Stimulated activated CD4-positive, alpha-beta T cell treated with anti-CD3 and anti-CD28 coated beads, Interleukin-15, amount 100 ng/mL, for 48 hours (primary cell): ENCODE measurements around the gene SENP5.
"Not testable (repeated sequence)": the region's sequence is repeated elsewhere in the genome, so short reads cannot be mapped to it uniquely, and the experiment has no call there.

Experiments used
- DNase-seq, 2 donors: peaks; one replicate each; pipeline ENCODE4 v3.0.0-alpha.2; 2020; ENCODE audit warnings: low read depth in 2 of 2

SENP5 gene

DNA sequence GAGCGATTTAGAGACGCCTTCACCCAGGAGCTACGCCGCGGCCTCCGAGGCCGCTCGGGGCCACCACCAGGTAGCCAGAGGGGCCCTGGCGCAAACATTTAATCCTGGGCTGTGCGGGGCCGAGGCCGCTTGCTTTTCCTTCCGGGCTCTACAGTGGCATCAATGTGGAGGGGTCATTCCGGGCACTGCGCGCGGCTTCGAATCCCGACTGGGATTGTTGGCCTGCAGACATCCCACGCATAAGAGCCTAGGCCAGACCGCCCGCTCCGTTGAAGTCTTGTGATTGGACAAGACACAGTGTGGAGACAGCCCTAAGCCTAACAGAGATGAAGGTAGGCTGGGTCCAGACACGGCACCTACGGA, 75.2 kb downstream of the SENP5 start:
- DNase-seq: no peak

DNA sequence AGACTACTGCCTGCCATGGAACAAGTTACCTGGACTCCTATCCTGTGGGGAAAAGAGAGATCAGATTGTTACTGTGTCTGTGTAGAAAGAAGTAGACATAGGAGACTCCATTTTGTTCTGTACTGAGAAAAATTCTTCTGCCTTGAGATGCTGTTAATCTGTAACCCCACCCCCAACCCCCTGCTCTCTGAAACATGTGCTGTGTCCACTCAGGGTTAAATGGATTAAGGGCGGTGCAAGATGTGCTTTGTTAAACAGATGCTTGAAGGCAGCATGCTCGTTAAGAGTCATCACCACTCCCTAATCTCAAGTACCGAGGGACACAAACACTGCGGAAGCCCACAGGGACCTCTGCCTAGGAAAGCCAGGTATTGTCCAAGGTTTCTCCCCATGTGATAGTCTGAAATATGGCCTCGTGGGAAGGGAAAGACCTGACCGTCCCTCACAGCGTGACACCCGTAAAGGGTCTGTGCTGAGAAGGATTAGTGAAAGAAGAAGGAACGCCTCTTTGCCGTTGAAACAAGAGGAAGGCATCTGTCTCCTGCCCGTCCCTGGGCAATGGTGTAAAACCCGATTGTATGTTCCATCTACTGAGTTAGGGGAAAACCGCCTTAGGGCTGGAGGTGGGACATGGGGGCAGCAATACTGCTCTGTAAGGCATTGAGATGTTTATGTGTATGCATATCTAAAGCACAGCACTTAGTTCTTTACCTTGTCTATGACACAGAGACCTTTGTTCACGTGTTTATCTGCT, 76.5 kb downstream of the SENP5 start:
- DNase-seq: not testable (repeated sequence)

DNA sequence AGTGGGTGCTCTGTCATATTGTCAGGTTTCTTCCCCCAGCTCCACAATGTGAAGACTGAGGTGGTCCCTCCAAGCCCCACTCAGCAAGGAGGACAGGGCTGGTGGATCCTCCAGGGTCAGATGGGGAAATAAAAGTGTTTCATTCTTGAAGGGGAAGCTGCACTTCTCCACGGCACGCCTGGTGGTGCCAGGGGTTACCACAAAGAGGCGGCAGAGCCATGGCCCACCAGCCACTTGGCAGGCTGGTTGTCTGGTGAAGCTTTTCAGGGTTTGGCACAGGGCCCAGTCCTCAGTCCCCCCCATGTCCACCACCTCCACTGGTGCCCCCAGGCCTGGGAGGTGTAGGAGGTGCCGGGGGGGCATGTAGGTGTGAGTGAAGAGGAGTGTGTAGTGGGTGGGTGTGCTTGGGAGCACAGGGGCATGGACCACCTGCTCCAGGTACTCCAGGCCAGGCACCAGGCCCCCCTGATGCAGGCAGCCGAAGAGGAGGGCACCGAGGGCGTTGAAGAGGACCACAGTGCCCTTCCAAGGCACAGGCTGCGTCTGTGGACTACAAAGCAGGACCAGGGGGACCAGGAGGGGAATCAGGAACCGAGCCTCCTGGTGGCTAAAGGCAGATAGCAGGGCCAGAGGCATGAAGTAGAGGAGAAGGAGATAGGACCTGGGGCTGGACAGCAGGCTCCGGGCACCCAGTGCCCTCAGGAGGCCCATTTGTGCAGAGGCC, 79.6 kb downstream of the SENP5 start:
- DNase-seq: no peak

DNA sequence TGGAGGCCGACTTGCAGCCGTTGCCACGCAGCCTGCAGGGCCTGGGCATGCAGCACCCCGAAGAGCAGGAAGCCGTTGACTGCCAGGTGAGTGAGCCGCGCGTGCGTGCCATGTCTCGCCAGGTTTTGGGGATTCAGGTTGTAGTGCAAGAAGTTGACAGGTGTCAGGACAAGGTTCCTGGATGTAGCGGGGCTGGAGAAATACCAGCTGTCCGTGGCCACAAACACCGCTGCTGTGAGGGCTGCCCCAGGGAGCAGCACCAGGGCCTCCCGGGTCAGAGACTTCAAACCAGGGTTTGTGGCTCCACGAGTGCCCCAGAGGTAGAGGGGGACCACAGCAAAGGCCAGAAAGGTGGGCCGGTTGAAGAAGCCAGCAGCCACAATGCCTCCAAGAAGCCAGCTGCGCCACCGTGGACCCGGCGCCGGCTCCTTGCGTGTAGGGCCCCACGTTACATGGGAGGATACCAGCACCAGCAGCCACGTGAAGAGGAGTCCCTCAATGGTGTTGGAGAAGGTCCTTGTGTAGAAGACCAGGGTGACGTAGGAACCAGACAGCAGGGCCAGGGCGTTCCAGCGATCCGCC, 80.2 kb downstream of the SENP5 start:
- no peak for DNase-seq

DNA sequence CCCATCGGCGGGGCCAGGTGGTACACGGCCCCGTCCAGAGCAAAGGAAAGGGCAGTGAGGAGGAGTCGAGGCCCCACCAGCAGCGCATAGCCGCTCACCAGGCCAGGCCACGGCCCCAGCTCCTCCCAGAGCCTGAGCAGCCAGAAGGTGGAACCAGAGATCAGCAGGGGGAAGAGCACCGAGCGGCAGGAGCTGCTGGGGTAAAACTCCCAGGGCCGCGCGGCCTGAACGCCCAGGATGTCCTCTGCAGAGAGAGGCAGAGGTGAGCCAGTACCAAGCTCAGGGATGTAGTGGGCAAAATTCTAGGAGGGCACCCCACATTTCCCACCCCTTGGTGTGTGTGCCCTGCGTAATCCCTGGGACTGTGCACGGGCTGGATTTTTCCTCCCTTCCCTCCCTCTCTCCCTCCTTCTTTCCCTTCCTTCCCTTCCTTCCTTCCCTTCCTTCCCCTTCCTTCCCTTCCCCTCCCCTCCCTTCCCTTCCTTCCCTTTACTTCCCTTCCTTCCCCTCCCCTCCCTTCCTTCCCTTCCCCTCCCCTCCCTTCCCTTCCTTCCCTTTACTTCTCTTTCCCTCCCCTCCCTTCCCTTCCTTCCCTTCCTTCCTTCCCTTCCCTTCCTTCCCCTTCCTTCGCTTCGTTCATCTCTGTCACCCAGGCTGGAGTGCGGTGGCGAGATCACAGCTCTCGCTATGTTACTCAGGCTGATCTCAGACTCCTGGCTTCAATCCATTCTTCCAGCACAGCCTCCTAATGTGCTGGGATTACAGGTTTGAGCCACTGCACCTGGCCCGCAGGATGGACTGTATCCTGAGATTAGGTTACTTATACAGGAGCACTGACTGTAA, 80.9 kb downstream of the SENP5 start:
- DNase-seq: no peak

DNA sequence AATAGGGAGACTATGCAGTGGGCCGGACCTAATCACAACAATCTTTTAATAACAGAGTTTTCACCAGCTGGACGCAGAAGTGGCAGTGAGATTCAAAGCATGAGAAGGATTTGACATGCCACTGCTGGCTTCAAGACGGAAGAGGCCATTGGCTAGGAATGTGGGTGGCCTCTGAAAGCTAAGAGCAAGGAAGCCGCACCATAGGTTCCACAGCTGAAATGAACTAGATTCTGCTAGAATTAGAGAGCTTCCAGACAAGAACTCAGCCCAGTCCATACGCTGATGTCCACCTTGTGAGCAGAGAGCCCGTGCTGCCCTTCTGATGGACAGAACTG, 81.5 kb downstream of the SENP5 start:
- DNase-seq: no peak

DNA sequence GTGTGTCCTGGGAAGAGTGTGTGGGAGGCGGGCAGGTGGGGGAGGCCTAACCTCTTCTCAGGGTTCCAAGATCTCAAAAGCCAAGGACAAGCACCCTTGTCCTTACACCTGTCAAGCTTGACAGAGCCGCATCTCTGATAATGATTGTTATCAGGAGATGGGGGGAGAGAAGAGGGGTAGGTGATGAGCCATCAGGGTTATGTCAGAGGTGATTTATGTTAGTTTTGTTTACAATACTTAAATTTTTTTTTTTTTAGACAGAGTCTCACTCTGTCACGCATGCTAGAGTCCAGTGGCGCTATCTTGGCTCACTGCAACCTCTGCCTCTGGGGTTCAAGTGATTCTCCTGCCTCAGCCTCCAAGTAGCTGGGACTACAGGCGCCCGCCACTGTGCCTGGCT, 82.0 kb downstream of the SENP5 start:
- DNase-seq: no peak

DNA sequence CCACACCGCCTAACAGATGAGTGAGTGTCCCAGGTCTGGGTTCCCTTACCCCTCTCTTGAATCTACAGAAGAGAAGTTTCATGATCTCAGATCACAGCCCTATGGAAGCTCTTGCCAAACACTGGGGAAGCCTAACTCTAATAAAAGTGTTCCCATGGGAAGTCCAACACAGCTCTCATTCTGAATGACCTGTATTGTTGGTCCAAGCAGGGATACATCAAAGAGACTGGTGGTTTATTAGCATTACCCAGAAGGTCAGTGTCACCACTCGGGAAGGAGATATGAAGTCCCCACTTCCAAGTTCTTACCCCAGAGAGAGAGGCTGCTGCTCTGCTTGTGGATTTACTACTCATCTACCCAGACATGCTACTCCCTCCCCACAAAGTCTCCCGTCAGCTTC, 83.7 kb downstream of the SENP5 start:
- DNase-seq: no peak

DNA sequence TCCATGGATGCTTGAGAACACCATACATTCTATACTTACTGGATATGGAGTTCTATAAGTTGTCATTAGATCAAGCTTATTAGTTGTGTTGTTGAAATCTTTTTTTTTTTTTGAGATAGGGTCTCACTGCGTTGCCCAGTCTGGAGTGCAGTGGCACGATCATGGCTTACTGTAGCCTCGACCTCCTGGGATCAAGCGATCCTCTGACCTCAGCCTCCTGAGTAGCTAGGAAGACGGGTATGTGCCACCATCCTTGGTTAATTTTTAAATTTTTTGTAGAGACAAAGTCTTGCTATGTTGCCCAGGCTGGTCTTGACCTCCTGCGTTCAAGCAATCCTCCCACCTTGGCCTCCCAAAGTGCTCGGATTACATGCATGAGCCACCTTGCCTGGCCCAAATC, 87.1 kb downstream of the SENP5 start:
- no peak for DNase-seq

DNA sequence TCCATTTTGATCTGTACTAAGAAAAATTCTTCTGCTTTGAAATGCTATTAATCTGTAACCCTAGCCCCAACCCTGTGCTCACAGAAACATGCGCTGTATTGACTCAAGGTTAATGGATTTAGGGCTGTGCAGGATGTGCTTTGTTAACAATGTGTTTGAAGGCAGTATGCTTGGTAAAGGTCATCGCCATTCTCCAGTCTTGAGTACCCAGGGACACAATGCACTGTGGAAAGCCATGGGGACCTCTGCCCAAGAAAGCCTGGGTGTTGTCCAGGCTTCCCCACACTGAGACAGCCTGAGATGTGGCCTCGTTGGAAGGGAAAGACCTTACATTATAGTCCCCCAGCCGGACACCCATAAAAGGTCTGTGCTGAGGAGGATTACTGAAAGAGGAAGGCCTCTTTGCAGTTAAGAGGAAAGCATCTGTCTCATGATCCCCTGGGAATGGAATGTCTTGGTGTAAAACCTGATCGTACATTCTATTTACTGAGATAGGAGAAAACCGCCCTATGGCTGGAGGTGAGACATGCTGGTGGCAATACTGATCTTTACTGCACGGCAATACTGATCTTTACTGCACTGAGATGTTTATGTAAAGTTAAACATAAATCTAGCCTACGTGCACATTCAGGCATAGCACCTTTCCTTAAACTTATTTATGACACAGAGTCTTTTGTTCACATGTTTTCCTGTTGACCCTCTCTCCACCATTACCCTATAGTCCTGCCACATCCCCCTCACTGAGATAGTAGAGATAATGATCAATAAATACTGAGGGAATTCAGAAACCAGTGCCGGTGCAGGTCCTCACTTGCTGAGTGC, 94.6 kb downstream of the SENP5 start:
- DNase-seq: no peak

DNA sequence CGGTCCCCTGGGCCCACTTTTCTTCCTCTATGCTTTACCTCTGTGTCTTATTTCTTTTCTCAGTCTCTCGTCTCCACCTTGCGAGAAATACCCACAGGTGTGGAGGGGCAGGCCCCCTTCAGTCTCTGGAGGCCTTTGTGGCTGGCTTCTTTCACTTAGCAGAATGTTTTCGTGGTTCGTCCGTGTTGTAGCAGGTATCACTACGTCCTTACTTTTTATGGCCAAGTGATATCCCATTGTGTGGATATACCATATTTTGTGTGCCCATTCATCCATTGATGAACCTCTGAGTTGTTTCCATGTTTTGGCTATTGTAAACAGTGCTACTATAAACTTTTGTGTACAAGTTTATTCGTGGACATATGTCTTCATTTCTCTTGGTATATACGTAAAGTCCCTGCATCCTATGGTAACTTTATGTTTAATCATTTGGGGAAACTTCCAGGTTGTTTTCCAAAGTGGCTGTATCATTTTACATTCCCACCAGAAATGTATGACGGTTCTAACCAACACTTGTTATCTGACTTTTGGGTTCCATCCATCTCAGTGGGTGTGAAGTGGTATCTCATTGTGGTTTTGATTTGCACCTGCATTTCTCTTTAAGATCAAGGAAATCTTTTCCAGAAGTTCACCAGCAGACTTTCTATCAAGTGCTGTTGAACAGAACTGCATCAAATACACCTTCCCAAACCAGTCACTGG, 95.4 kb downstream of the SENP5 start:
- DNase-seq: no peak

DNA sequence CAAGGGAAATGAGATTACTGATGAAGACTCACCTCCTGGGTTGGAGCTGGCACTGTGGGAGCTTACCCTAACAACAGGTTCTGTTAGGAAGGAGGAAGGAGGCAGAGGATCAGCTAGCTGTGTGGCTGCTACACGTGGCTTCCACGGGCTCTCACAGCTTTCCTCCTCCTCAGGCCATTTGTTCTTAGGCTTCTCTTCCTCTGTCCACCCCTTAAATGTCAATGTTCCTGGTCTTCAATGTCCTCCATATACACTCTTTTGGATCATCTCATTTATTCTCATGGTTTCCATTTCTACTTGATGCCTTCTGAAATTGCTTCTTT, 95.9 kb downstream of the SENP5 start:
- DNase-seq: no peak

DNA sequence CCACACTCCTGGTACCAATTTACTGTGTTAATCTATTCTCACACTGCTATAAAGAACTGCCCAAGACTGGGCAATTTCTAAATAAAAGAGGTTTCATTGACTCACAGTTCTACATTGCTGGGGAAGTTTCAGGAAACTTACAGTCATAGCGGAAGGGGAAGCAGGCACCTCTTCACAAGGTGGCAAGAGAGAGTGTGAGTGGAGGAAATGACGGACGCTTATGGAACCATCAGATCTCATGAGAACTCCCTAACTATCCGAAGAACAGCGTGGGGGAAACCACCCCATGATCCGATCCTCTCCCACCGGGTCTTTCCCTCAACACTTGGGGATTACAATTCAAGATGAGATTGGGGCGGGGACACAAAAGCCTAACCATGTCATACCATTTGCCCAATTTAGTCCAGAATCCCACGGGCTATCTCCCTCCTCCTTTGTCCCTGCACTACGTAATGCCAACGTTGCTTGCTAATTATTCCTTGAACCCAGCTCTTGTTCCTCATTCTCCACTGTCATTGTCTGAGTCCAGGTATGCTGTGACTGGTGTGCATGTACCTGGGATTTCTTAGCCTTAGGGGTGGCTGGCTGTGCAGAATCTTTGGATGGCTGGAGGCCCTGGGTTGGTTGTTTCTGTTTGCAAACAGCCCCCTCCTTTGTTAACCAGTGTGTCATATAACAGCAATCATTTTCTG, 97.5 kb downstream of the SENP5 start:
- no peak for DNase-seq

DNA sequence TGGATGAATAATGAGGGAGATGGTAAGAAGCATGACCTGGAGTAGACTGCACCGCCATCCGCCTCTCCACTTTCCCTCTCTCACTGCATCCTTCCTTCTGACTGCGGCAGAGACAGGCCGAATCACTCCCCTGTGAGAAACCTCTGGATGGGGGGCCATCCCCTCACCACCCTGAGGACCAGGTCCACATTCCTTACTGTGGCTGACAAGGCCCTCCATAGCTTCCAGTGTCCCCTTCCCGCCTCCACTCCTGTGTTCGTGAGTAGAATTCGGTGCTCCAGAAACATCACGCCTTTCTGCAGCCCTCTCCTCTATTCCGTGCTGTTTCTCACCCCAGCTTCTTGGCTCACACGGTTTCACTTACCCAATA, 98.1 kb downstream of the SENP5 start:
- DNase-seq: no peak

DNA sequence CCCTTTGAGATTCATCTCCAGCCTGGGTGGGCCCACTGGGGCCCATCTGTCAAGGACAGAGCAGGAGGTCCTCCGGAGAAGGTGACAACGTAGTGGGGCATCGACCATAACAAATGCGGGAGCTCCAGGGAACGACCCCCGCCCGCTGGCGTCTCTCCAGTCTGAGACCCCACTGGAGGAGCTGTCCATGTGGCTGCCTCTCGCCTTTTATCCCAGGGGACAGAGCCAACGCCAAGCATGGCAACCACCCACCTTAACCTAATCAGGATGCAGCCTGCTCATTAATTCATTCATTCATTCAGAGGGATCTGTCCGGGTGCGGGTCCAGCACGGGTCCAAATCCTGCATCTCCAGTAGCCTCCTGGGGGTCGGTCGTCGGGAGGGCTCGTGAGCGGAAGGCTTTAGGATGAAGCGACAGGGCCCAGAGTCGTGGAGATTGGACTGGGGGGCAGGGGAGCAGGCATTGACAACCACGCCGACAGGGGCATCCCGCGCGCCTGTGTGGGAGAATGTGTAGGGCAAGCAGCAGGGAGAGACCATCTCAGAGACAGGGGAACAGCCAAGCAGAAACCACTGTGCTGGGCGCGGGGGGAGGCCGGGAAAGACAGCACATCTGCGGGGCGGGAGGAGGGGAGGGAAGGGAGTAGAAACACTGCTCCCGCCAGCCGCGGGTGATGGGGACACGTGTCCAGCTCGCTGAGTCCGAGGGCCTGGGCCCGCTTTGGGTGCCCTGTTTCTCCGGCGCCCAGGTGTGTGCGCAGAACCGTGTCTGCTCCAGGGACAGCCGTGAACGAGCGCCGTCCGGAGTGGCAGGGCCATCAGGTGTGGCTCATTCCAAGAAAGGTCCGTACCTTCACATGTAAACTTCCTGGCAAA, 99.0 kb downstream of the SENP5 start:
- no peak for DNase-seq

DNA sequence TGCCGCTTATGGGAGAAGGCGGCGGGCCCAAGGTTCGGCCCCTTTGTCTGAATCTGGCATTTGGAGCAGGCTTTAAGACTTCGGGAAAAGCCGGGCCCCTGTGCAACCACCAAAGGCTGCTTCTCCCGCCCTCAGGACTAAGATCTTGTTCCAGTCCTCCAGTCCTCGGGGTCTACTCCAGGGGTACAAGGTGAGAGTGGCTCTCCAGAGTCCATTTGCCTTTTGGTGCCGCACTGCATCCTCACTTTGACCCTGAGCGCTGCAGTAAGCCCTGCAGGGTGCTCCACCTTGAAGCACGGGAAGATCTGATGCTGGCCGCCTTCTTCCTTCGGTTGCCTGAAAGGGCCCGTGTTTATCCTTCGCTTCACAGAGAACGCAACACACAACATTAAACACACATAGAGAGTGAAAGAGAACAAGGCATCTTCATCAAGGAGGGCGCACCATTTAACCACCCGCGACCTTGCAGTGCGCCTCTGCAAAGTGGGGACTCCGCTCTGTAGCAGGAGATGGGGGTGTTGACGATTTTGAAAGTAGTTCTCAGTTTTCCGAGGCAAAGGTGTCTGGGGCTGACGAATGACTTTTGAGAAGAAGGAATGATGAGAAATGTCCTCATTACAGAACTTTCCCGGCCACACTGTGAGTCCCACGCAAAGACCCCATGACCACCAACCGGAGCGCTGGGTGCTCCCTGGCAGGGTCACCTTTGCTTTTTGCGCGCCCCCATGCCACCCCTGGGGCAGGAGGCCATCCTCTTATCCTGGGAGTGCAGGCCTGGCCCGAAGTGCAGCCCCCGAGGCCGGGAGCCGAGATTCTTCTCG, 99.9 kb downstream of the SENP5 start:
- DNase-seq: no peak

DNA sequence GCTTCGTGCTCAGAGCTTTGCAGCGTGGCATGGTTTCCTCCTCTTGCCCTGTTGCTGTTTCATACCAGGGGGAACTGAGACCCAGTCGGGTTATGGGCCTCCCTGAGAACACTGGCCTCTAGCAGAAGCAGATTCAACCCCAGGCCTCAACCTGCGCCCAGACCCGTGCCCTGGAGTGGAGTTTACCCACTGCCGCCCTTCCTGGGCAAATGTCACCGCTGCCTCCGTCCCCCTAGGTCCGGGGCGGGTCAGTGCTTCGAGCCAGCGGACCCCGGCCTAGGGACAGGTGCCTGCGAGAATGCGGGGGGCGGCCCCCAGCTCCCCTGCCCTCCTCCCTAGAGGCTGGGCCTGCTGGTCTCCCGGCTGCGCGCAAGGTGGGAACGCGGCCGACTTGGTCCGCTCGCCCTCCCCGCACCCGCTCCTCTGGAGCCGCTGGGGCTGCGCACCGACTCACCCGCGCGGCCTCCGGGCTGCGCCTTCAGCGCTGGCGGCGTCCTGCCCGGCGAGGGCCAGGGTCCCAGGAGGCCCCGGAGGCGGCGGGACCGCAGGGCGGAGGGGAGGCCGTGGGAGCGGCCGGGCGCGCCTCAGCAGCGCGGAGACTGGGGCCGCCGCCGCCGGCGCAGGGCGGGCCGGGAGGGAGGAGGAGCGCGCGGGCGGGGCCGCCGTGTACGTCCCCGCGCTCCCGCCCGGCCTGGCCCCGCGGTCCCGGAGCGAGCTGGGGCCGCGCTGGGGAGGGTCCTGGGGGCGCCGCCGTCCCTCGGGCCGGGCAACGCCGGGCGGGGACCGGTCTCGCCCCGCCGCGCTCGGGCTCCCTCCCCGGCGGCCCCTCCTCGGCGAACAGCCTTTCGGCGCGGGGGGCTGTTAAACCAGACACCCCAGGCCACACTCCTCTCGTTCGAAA, 100.8 kb downstream of the SENP5 start, which contains the start of gene PIGZ:
Gene PIGZ, minus strand, starts transcription at position 601 of the 901 bp plus-strand sequence. CDS start 16,802 bp downstream, outside the sequence.
- peak in 1 of 2 donors; percentile 35 for DNase-seq
